Testis (tissue), 3 donors: ENCODE measurements around the gene WDR33. TPM values are rescaled to one million over a fixed set of nuclear protein-coding genes. Genes with fewer than 3 reads are reported as not detected.

Experiments used
- DNase-seq: peaks from one replicate; pipeline ENCODE4 v3.0.0-alpha.2; 2019
- H3K27ac ChIP-seq, 2 donors: fragments of 200-600 bp; sonication (generic); one replicate each; pipeline ENCODE4 v1.5.1; 2019
- H3K27me3 ChIP-seq: fragments of 200-600 bp; sonication (generic); one replicate; pipeline ENCODE4 v1.5.1; 2019
- H3K36me3 ChIP-seq: fragments of 200-600 bp; sonication (generic); one replicate; pipeline ENCODE4 v1.5.1; 2017; ENCODE audit warnings: low read depth; ENCODE audit errors: missing control alignments
- H3K4me1 ChIP-seq: fragments of 200-600 bp; sonication (generic); one replicate; pipeline ENCODE4 v1.5.1; 2019
- H3K4me3 ChIP-seq, 2 donors: fragments of 200-600 bp; sonication (generic); one replicate each; pipeline ENCODE4 v1.5.1; 2017 to 2019
- H3K9me3 ChIP-seq: fragments of 200-600 bp; sonication (generic); one replicate; pipeline ENCODE4 v1.5.1; 2017
- POLR2A ChIP-seq: fragments of 450-650 bp; IDR thresholded peaks from one replicate; pipeline ENCODE4 v1.6.1; 2017; ENCODE audit warnings: antibody characterized with exemption, mild to moderate bottlenecking, moderate library complexity
- WGBS, 2 donors: methylation state at CpG; one replicate each; pipeline ENCODE4 v1.1.5; 2018; 5-methylcytosine and 5-hydroxymethylcytosine counted together
- intact Hi-C: fragments of 100-400 bp; cut with DNase I; formaldehyde crosslinking; loops from one replicate; pipeline ENCODE4 v1.15.1; 2023; ENCODE audit warnings: low total_unique reads
- polyA plus RNA-seq: library from polyadenylated mRNA; stranded (reverse); fragments of 350-450 nt; fragmentation: Illumina TruSeq; extraction: RNeasy Lipid Tissue Mini Kit (QIAGEN cat#74804); gene quantifications from one replicate; pipeline ENCODE4 v1.2.3, GENCODE V29; 2014; ENCODE audit warnings: low read depth, low replicate concordance; ENCODE audit not compliant: insufficient read depth
- total RNA-seq, 2 donors: library from RNA; depleted of rRNA; stranded (reverse); fragments of >200 nt; gene quantifications; one replicate each; pipeline ENCODE4 v1.2.3, GENCODE V29; 2016
- TF ChIP-seq, protein P1 (sequence below), 3 experiments: fragments of 450-650 bp in 2 of 3; fragments of 200-600 bp in 1 of 3; sonication (generic) in 1 of 3; IDR thresholded peaks; one replicate each; pipeline ENCODE4 v1.5.1; 2016 to 2019; ENCODE audit warnings: antibody characterized with exemption in 3 of 3, mild to moderate bottlenecking in 2 of 3, moderate library complexity in 1 of 3

WDR33 gene
- total and polyA plus RNA-seq, 3 donors from 2014 or later: 57.4 to 65.8 (median 62.1) TPM

DNA sequence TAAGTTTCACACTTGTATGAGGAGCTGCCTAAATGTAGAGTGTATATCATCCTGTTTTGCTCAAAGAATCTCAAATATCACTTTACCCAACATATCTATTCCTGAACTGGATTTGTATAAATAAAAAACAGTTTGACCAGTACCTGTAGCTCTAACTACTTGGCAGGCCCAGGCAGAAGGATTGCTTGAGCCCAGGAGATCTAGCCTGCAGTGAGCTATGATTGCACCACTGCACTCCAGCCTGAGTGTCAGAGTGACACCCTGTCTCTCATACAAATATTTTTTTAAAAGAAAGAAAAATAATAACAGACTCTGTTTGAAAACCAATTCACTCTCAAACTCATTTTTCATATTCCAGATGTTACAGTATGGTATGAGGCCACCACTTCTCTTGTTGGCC is 127.9 kb downstream of the WDR33 start:
- Histone ChIP-seq H3K27ac (no peak overlapping the region), H3K36me3 (no peaks in the 10 kb centered on the region), H3K9me3 (no peaks in the 10 kb centered on the region), H3K4me3 (no peak overlapping the region), H3K4me1 (peaks cover 10% of the 10 kb centered on the region), H3K27me3 (no peaks in the 10 kb centered on the region)
- TF ChIP-seq, protein P1, sequence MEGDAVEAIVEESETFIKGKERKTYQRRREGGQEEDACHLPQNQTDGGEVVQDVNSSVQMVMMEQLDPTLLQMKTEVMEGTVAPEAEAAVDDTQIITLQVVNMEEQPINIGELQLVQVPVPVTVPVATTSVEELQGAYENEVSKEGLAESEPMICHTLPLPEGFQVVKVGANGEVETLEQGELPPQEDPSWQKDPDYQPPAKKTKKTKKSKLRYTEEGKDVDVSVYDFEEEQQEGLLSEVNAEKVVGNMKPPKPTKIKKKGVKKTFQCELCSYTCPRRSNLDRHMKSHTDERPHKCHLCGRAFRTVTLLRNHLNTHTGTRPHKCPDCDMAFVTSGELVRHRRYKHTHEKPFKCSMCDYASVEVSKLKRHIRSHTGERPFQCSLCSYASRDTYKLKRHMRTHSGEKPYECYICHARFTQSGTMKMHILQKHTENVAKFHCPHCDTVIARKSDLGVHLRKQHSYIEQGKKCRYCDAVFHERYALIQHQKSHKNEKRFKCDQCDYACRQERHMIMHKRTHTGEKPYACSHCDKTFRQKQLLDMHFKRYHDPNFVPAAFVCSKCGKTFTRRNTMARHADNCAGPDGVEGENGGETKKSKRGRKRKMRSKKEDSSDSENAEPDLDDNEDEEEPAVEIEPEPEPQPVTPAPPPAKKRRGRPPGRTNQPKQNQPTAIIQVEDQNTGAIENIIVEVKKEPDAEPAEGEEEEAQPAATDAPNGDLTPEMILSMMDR (IDR thresholded peaks at IDR 0.05): no peak
- no peak for TF ChIP-seq POLR2A
- intact Hi-C loops: no loop called here
- DNase-seq: no peak

- H3K27ac ChIP-seq: no peak overlapping the region
- H3K9me3 ChIP-seq: no peaks in the 10 kb centered on the region
- DNase-seq: no peak
- peaks cover 10% of the 10 kb centered on the region for H3K4me1 ChIP-seq
- WGBS, 2 donors: 63 to 86% methylated on average over 6 of the region's 6 CpGs
- H3K27me3 ChIP-seq: no peaks in the 10 kb centered on the region
- intact Hi-C loops: no loop called here
- H3K4me3 ChIP-seq: no peak overlapping the region
- H3K36me3 ChIP-seq: no peaks in the 10 kb centered on the region
- TF ChIP-seq POLR2A: no peak
- TF ChIP-seq, protein P1 (IDR thresholded peaks at IDR 0.05): no peak
Measured at GRCh38 chr2:127681976-127682857, 128.8 kb downstream of the WDR33 start.

DNA sequence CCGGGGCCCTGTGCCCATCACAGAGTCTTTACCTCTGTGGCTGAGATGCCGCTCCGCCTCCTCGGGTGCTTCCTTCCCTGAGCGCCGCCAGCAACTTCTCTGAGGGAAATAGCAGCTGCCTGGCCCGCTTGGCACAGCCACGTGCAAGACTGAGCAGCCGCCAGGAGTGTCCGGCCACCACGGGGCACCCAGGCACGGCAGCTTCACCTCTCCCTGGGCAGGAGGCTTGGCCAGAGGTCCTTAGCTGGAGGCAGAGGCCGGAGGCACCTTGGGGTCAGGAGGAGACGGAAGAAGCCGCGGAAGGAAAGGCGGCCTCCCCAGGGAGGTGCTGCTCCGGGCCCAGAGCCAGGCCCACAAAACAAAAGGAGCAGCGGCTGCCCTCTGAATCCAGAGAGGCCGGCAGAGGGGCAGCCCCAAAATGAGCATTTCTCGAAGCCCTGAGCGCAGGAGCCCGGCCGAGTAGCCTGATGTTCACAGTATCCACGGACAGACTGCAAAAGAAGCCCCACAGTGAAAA is 129.6 kb downstream of the WDR33 start:
- Histone ChIP-seq H3K9me3 (no peaks in the 10 kb centered on the region), H3K4me3 (peak overlapping the region; percentile 3 to 22), H3K27ac (peak overlapping the region in 1 of 2 donors; percentile 10), H3K27me3 (no peaks in the 10 kb centered on the region), H3K4me1 (peaks cover 10% of the 10 kb centered on the region), H3K36me3 (no peaks in the 10 kb centered on the region)
- intact Hi-C loops: no loop called here
- WGBS, 2 donors: 12 to 14% methylated on average over 7 to 25 of the region's 25 CpGs
- DNase-seq: no peak
- TF ChIP-seq, protein P1 (IDR thresholded peaks at IDR 0.05): no peak
- TF ChIP-seq POLR2A: no peak

DNA sequence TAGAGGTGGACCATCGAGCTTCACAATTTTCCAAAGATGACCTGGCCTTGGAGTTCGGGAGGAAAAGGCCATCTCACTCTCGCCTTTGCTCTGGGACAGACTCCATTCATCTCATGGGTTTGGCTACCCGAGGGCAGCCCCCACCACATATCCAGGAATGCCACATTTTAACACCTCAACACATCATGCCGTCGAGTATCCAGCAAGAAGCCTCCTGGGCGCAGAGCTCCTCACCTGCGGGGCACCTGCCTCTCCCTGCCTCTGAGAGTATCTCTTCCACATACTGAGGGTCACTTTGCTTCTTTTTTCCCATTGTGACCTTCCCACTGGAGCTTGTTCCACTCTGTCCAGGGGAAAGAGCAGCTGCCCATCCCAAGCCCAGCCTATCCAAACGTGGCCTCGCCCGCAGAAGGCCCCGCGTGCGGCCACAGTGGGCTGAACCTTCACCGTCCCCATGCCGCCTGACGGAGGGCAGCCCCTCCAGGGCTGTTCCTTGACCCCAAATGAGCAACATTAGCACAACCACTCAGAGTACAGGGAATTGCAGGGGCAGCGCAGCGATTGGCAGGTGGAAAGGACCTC is 130.2 kb downstream of the WDR33 start:
- H3K9me3 ChIP-seq: no peaks in the 10 kb centered on the region
- no peak for DNase-seq
- H3K4me3 ChIP-seq: peak overlapping the region in 1 of 2 donors; percentile 3
- no peak for TF ChIP-seq POLR2A
- TF ChIP-seq, protein P1 (IDR thresholded peaks at IDR 0.05): no peak
- no peak overlapping the region for H3K27ac ChIP-seq
- H3K36me3 ChIP-seq: no peaks in the 10 kb centered on the region
- no peaks in the 10 kb centered on the region for H3K27me3 ChIP-seq
- intact Hi-C loops: no loop called here
- peaks cover 10% of the 10 kb centered on the region for H3K4me1 ChIP-seq
- 68 to 71% methylated on average over 18 to 19 of the region's 19 CpGs for WGBS, 2 donors
